Smooth muscle cell of the brain vasculature (primary cell): ENCODE data around the gene NSUN2.
"Not testable (repeated sequence)": the region's sequence is repeated elsewhere in the genome, so short reads cannot be mapped to it uniquely, and the experiment has no call there.

Experiments
- DNase-seq: peaks from one replicate; pipeline ENCODE4 v3.0.0-alpha.2; 2012; ENCODE audit warnings: low read depth, low spot score

NSUN2 gene

DNA sequence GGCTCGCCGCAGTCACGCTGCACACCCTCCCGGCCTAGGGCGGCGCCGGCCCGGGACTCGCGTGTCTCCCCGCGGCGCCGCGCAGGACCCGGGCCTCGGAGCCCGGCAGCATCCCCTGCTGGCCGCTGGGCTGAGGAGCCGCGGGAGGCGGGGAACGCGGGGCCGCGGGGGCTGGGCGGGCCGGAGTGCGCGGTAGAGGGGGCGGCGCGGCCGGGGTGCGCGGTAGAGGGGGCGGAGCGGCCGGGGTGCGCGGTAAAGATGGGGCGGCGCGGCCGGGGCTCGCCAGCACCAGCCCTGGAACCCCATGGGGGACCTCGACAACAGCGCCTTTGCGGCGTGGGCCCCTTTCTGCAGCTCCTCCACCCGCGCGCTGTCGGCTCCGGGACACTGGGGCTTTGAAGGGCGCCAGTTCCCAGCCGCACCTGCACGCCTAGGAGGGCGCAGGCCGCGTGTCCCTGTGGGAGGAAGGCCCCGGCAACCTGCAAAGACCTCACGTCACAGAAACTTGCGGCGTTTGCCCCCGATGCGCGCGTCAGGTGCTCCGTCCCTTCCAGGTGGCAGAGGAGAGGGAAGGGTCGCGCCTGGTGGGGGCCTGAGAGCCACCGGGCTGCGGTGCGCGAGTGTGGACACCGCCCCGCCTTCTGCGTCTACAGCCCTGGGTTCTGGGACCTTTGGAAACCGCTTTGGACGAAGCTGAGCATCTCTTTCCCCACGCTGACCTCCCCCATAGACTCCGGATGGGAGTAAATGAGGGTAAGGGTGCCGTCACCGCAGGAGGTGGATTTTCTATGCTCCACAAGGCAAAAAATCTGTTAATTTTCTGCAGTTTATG is 49.6 kb downstream of the NSUN2 start:
- no peak for DNase-seq

DNA sequence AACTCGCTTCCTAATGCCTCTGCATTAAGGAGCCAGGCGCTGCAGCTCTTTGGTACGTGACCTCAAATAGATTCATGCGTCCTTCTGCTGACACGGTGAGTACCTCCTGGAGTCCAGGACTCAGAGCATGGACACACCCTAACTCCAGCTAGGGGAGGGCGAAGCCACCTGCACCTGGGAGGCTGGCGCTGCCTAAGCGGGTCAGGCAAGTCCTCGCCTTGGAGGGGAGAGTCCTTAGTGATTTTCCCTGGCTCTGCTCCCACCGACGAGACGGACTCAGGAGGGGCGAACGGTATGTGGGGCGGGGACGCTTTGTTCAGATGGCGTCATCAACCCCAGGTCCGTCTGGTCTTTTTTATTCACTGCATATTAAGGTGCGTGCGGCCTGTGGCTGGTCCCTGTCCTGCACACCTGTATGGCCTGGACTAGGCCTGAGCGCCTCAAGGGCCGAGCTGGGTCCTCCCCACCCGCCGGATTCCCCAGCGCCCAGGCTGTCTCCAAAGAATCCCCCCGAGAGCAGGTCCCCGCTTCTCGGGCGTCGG is 50.3 kb downstream of the NSUN2 start:
- DNase-seq = no peak

DNA sequence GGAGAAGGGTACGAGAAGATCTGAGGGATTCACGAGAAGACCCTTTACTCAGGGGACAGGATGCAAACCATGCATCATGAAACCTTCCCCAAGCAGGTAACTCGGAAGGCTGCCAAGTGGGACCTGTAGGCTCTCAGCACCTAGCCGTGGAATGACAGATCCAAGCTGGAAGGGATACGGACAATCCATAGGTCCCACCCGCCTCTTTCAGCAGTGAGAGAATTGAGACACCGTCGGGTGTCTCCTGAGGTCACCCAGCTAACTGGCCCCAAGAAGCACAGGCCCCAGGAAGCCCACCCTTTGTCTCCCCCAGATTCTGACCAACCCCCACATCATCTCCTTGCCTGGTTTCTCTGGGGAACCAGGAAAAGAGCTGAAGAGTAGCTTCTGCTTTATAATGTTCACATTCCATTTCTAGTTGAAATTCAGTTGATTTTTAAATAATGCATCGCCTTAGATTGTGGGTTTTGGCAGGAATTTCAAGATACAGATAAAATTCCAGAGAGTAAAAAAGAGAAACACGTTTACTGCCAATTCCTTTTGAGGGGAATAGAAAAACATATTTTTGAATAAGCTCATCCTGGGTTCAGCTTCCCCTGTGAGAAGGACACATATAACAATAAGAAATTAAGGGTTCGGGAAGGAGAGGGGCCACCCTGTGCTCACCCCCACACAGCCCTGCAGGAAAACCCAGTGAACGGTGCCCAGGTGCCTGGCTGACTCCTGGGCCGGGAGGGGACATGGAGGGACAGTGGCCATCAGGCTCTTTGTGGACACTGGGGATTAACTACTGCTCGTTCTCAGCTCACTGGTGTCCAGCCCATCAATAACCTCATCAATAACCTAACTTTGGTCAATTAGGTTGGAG is 51.1 kb downstream of the NSUN2 start:
- DNase-seq = no peak

DNA sequence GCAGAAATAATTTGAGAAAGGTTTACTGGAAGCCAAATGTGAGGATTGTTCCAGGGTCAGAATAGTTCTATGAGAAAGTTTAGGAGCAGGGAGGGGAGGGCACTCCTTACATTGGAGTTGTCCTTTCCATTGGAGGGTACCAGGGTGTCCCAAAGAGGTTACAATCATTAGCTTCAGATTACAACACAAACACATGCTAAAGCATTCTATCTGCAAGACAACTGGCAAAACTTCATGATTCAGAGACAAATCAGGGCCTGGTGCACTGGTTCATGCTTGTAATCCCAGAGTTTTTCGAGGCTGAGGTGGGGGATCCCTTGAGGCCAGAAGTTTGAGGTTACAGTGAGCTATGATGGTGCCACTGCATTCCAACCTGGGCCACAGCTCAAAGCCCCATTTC is 51.8 kb downstream of the NSUN2 start:
- no peak for DNase-seq

DNA sequence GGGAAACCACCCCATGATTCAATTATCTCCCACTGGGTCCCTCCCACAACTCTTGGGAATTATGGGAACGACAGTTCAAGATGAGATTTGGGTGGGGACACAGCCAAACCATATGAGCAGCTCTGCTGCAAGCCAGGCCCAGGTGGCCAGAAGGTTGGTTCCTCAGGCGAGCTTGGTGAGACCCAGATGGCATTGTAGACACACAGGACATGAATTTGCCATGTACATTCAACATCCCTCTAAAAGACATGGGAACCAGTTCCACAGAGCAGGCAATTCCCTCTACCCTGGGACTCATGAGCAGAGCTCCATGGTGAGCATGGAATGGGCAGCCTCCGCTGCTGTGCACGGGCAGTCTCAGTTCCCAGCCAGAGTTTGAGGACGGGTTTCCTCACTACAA is 53.3 kb downstream of the NSUN2 start:
- no peak for DNase-seq

DNA sequence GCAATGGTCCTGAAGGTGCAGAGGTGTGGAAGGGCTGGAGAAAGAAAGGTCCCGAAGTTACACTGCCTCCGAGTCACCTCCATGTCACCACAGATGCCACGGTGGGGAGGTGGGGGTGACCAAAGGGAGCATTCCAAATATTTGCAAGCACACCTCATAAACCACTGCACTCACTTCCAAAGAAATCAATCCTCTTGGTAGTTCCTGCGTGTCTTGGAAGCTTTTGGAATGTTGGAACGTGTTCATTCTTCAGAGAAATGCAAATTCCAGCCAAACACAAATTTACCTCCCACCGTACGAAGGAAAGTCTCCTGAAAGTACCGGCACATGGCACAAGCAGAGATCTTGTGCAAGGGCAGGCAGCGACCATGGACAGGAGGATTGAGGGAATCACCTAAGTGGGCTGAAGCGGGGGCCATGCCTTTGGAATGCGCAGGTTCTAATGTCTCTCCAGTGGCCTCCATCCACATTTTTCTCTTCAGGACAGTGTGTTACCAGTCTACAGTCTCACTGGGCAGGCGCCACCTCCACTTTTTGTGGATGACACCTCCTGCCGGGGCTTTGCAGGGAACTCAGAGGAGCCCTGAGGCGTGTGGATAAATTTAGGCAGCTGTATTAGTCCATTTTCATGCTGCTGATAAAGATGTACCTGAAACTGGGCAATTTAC is 54.0 kb downstream of the NSUN2 start:
- DNase-seq = no peak

DNA sequence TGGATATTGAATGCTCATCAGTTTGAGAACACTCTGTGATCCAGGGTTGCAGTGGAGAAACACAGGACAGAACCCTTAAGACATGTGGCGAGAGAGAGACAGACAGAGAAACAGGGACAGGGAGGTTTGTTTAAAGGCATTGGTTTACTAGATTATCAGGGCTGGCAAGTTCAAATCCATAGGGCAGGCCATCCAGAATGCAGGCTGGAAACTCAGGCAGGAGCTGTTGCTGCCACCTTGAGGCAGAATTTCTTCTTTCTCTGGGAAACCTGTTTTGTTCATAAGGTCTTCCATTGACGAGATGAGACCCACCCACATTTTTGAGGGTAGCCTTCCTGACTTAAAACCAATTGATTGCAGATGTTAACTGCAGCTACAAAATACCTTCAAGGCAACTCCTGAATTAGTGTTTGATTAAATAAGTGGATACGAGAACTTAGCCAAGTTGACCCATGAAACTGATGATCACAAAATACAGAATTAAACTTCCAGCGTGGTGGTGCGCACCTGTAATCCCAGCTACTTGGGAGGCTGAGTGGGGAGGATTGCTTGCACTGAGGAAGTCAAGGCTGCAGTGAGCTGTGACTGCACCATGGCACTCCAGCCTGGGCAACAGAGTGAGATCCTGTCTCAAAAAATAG is 55.9 kb downstream of the NSUN2 start:
- DNase-seq = peak; percentile 7

DNA sequence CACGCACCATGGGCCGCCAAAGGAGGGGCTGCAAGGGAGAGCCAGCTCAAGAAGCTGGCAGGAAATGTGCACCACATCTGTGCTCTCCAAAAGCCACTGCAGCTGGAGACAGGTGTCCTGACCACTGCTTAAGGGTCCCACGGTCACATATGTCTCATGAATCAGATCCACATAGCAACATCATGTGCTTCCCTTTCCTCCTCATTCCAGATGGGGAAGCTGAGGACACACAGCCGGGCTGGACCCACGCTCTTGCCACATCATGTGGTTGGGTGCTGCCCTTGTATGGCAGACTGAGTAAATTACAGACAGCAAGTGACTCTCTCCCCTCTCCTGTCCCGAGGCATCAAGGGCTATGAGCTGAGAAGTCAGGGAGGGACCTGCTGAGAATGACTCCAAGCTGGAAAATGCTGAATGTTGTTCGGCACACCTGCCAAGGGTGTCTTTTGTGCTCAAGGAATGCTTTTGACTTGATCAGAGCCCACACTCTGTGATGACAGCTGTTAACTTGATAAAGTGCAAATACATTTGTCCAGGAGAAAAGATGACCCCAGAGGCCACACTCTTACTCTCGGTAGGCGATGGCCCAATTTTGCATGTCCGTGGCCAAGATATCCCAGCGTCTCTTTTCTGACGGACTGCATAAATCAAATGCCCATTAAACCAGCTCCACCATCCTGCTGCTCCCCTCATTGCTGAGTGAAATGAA is 58.2 kb downstream of the NSUN2 start:
- no peak for DNase-seq

DNA sequence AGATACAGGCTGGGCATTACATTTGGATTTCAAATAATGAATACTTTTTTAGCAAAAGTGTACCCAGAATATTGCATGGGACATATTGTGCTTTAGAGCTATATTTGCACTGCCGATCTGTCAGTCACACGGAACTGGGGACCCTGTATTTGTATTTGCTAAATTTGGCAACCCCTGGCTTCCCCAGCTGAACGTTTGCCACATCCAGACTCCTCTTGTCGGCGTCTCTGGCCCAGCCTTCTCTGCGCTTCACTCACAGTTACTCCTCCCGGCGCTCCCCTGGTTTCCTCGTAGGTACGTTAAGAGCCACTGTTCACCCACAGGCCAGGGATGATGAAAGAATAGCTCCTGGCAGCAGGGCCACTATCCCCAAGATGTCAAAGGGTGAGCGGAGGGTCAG is 58.7 kb downstream of the NSUN2 start:
- no peak for DNase-seq

DNA sequence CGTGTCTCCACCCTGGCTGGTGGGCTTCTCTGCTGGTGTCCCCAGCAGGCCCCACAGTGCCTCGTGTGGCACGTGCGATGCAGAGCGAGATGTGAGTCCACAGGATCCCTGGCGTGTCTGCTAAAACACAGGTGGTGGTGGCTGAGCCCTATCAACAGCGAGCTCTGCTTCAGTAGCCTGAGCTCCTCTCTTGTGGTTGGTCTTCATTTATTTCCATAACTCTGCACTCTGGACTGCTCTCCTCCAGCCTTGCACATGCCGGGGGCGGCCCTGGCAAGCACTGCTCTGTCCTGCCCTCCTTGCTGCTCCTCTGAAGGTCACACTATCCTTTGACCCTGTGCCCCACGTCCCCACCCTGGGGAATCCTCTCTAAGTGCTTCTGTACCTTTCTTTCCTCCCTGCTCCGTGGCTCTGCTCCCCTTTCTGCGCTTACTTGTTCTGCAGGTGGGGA is 59.2 kb downstream of the NSUN2 start:
- DNase-seq = no peak

DNA sequence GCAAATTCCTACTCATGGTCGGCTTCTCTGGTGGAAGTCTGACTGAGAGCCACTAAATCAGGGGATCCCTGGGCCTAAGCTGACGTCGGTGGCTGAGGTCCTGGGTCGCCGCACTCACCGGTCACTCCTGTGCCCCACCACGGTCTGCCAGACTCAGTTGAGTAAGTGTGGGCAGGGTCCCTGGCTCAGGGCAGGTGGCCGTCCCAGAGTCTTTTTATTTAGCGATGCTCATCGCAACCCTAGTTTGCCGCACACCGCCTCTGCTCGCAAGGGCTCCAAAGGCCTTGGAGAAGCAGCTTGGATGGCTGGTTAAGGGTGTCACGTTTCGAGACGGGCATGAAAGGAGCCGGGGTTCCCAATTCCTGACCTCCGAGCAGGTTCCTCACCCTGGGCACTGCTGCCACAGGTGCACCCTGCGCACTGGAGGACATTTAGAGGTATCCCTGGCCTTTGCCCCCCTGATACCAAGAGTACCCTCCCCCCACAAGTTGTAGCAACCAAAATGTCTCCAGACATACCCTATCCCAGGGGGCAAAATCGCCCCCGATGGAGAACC is 59.9 kb downstream of the NSUN2 start:
- no peak for DNase-seq

DNA sequence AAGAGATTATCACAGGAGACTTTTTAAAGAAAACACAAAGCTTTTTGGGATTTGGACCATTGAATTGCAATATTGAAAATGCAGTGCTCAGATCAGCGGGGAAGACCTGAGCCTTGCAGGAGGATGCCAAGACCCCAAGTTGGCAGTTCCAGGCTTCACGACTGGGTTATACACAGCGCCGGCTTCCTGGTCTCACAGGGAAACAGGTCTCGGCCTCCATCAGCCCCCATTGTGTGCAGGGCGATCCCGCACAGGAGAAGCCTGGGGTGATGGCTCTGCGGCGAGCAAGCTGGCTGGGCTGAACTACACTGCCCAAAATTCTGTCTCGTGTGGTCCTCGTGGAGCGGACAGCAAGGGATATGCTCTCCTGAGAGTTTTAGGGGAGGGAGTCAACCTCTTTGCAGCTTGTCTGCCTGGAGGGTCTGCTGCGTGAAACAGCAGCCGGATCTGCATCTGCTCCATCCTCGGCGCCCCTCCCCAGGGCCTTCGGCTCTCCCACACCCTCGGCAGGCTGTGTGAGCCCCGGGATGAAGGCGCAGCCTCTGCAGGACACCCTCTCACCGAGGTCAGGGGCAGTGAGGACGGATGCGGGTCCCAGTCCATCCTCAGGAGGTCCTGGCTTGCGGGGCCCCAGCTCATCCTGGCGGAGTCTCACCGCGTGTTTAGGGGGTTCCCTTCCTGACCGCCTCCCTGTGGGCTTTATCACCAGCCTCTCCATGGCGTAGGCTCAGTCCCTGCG is 60.6 kb downstream of the NSUN2 start:
- no peak for DNase-seq

DNA sequence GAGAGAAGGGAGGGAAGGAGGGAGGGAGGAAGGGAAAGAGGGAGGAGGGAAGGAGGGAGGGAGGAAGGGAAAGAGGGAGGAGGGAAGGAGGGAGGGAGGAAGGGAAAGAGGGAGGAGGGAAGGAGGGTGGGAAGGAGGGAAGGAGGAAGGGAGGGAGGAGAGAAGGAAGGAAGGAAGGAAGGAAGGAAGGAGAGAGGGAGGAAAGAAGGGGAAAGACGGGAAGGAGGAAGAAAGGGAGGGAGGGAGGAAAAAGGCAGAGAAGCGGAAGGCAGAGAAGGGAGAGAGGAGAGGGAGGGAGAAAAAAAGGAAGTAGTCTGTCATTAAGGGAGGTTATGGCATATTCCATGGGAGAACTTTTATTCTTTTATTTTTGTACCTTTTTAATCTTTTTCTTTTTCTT is 61.2 kb downstream of the NSUN2 start:
- not testable (repeated sequence) for DNase-seq

DNA sequence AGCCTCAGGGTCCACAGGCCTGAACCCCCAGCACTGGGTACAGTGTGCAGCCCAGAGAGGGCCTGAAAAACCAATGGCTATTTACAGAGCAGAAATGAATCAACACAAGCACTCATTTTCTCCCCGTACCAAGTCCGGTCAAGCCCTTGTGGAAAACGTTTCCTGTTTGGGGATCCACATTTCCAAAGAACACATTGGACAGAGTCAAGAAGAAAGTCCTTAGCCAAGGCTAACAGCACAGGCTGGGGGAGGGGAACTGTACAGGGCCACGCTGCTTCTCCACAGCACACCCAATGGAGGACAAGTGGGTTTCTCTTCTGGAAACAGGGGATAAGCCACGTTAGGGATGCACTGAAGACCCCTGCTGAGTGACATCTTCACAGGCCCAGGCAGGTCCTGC is 62.3 kb downstream of the NSUN2 start:
- no peak for DNase-seq

DNA sequence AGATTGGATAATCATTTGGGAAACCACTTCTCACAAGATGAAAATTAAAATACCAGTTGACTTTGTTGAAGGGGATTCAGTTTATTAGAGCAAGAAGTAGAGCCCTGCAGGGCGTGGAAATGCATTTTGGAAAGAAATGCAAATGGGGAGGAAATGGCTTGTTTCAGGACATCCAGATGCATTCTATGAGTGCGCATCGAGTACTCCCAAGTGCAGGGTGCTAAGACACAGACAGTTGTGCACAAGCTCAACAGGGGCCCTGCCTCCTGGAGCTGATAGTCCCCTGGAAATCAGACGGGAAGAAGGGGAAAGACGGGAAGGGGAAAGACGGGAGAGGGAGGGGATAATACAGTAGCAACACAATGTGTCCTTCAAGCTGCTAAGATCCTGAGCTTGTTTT is 64.0 kb downstream of the NSUN2 start:
- DNase-seq = no peak

DNA sequence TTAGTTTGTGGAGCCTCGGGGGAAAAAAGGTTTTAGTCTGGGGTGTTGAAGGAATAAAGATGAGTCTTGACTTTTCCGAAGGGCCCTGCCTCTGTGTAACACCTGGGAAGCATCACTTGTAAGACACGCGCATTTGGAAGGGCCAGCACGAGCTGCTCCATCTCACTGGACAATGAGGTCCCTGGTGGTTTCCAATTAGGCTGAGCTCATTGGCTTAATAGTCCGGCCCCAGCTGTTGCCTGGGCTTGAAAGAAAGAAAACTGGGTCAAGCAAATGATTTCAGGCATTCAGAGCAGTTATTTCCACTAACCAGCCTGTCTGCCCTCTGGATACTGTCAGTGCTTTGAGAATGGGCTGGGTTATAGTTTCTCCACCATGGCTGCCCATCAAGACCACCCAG is 64.5 kb downstream of the NSUN2 start:
- DNase-seq = no peak

DNA sequence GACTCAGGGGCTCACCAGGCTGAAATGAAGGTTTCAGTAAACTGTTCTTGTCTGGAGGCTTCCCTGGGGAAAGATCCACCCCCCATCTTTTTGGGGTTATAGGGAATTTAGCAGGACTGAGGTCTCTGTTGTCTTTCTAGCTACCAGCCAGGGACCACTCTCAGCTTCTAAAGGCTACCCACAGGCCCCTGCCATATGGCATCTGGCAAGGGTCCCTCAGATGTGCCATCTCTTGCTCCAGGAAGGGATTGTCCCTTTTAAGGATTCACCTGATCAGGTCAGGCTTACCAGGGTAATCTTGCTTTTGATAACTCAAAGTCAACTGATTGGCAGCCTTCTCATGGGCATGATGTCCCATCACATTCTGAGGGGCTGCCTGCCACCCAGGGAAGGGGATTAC is 65.0 kb downstream of the NSUN2 start:
- no peak for DNase-seq

DNA sequence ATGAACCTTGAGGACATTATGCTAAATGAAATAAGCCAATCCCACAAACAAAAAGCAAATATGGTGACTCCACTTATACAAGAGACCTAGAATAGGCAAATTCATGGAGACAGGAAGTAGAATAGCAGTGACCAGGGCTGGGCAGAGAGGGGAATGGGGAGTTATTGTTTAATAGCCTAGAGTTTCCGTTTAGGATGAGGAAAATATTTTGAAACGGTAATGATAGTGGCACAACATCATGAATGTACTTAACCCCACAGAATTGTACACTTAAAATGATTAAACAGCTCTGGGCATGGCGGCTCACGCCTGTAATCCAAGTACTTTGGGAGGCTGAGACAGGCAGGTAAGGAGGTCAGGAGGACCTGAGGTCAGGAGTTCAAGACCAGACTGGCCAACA is 65.8 kb downstream of the NSUN2 start:
- DNase-seq = no peak

DNA sequence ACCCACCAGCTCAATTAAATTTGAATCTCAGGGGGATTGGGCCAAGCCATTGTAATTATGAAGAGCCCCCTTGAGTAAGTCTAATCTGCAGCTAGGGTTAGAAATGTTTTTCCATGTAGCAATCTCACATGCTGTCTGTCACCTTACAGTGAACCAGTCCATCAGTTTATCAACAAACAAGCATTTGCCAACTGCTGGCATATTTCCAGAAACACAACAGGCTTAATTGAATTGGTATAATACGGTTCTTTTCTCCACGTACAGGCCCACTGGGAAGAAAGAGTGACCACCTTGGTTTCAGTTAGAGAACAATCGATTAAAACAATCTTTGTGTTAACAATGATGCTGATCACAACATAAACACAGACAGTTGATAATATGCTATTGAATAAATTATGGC is 67.4 kb downstream of the NSUN2 start:
- DNase-seq = no peak
